T1000 (cell line): Measurements from ENCODE around the gene MGAT3.
"Not testable (repeated sequence)": the region's sequence is repeated elsewhere in the genome, so short reads cannot be mapped to it uniquely, and the experiment has no call there.

Experiments used
- DNase-seq: peaks from one replicate; lab custom pipeline; 2025; ENCODE audit warnings: mixed read lengths; lab: John Stamatoyannopoulos, UW

MGAT3 gene

DNA sequence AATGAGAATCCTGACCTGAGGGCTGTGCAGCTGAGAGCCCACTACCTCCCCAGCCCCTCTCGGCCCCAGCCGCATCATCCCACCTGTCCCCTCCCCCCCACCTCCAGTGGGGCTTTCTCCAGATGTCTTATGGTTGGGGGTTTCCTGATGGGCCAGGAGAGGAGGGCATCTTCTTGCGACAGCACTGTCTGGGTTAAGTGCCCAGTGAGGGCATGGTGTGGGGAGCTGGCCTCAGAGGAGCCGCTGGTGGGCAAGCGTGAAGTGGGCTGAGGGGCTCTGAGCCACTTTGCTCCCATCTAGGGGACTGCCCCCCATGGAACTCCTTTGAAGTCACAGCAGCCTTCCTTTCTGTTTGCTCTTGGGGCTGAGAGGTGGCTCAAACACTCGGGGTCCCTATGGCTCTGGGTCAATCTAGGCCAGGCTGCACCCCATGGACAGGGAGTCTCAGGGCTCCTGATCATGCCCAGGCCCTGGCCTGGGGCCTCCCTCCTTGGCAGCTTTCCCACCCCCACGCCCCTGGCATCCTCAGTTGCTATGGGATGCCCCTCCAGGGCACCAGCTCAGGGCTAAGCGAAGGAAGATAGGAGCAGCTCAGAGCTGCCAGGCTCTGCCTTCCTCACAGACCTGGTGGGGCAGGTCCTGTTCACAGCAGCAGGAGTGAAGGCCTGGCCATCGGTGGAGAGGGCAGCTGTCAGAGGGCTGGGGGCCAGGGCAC lies 34.3 kb downstream of the MGAT3 start:
- no peak for DNase-seq

DNA sequence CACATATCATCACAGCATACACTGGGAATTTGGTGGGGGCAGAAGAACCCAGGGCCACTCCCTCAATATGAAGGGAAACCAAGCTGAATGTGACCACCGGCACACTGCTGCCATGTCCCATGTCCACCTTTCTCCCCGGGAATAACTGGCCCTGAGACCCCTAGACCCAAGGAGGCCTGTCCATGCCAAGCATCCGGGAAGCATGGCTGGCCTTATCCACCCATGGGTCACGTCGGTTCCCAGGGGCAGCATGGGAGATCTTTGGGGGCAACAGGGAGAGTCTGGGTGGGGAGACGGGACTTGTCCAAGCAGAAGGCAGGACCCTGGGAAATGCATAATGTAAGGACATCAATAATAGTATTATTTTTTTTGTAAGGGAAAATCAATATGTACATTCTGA lies 34.9 kb downstream of the MGAT3 start:
- DNase-seq = no peak

DNA sequence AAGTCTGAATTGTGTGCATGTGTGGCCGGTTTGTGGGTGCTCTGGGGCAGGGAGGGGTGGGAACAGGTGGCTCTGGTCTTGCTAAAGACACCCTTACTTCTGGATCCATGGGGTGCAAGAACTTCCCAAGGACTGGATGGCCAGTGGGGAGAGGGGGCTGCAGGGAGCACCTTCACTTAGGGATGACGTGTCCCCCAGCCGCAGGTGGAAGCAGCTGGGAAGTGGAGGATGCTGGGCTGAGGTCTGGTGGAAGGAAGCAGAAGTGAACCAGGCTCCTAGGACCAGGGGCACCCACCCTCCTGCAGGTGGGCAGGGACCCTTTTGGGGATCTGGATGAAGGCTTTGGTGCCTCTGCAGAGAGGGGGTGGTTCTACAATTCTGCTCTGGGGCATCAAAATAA lies 35.4 kb downstream of the MGAT3 start:
- no peak for DNase-seq

DNA sequence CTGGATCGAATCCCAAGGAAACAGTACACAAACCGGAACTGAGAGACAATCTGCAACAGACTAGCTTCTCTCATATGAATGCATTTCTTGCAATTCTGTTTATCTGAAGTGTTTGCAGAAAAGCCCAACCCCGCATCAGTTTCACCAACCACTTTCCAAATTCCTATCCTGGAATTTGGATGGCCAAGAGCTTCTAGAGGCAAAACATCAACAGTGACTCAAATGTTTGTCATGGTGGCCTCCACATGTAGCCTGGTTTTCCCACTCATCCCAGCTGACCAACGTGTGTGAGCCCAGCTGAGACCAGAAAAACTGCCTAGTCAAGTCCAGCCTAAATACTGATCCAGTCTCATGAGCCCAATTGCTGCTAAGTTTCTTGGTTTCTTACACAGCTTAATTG lies 36.9 kb downstream of the MGAT3 start:
- DNase-seq = no peak

DNA sequence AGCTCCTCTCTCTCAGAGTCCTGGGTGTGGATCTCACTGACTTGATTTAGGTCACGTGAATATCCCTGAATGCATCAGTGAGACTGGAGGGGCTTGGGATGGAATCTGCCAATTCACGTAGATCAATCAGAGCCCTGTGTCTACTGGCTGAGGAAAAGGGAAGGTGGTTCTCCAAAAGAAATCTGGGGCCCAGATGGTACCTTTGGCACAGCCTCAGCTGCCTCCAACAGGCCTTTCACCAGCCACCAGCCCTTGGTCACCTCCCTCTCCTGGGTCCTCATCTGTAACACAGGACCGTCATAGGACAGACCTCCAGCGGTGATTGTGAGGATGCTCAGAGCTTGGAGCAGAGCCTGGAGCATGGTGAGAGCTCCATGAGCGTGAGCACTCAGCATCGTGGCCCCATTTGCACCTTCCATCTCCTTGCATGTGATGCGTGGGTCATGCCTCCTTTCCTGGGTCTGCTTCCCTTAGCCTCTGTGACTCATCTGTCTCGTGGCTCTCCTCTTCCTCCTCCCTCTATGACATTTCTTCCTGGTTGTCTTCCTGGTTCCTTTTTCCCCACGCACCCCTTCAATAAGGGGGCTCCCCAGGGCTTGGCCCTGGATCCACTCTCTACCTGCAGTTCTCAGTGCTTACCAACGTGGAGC lies 37.8 kb downstream of the MGAT3 start:
- no peak for DNase-seq

DNA sequence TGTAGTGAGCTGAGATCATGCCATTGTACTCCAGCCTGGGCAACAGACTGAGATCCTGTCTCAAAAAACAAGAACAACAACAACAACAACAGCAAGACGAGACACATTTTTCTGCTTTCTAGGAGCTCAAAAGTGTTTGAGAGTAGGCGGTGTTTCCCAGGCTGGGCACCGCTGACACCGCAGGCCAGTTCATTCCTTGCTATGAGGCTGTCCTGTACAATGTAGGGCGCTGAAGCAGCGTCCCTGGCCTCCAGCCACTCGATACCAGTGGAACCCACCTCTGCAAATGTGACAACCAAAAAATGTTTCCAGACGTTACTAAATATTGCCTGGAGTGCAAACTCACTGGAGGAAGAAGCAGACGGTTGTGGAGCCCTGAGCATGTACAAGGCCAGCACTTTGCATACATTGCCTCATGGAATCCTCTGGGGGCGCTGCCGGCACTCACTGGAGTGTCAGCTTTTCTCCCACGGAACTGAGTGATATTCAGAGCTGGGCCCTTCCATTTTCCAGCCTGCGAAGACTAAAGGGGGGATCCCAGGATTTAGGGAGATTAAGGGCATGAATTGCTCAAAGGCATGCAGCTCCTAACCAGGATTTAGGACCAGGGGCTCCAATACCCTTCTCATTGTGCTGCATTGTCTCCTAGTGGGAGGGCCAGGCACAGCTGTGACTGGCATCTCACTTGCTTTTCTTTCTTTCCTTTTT lies 39.5 kb downstream of the MGAT3 start:
- DNase-seq = no peak

DNA sequence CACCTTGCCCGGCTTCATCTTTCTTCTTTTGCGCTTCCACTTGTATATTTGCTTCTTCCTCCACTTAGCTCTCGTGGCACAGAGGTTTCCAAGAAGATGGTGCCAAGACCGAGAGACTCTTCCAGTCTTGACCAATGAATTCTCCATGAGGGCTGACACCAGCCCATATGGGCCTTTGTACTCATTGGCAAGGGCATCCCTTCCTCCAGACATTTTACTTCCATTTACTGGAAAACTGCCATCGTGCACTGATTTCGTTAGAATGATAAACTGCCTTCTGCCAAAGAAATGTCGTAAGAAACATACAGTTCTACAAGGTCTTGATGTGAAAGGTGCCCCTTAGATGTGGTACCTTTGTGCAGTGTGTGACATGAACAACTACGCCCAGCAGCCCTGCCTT lies 40.6 kb downstream of the MGAT3 start:
- no peak for DNase-seq

DNA sequence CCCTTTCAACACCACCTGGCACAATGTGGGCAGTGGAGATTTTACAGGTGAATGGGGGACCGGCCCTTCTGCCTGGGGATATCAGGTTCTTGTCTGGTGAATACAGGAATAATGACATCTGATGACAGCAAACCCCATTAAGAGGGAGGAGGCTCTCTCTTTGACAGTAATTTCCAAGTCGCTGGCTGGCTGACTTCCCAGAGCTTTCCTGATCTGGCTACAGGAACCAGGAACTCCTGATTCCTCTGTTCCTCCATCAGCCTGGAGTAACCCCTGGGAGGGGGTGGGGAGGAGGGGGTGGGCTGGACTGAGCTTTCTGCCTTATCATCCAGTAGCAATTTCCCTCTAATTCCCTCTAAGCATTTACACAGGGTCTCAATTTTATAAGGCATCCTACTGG lies 41.6 kb downstream of the MGAT3 start:
- no peak for DNase-seq

DNA sequence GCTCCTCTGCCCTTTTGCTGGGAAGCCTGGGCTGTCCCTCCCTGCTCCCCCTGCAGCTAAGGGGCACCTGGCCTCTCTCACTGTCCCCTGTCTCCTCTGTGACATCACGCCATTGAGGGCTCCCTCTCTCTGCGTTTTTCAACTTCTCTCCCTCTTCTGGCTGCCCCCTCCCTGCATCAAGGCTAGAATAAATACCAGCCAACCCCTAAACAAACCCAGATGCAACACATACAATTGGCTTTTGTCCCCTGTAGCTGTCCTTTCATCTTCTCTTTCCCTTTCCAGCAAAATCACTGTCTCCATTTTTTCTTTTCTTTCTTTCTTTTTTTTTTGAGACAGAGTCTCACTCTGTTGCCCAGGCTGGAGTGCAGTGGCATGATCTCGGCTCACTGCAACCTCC lies 42.0 kb downstream of the MGAT3 start:
- DNase-seq = no peak

DNA sequence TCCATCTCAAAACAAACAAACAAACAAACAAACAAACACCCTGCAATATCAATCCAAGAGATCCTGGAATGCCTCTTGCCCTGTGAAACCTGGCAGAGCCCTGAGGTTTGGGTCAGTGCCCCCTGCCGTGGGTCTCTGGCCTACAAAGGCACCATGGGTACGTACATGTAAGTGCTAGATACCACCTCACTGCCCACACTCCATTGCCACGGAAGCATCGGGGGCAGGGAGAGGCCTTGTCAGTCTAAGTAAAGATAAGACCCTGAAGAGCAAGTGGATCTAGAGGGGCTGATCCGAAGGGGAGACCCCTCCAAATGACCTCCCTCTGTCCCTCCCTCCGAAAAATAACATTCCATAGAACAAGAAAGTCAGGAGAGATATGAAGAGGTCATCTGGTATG lies 43.3 kb downstream of the MGAT3 start:
- DNase-seq = no peak

DNA sequence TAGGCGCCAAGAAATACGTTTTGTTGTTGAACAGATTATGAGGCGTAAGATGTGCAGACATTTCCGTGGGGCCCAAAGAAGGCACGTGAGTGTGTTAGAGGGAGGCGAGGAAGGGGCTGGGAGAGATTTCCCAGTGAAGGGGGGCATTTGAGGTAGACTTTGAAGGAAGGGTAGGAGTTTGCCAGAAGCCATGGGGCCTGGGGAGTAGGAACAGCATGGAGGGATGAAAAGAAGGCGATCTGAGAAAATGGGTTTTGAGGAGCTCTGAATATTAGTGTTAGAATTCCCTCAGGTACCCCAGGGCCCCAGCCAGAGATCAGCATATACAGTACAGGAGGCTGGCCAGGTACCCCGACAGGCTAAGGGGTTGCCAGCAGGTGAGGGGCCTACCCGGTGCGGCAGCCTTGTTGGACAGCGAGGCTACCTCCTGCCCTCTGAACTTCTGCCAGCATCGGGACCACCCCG lies 44.9 kb downstream of the MGAT3 start:
- no peak for DNase-seq

DNA sequence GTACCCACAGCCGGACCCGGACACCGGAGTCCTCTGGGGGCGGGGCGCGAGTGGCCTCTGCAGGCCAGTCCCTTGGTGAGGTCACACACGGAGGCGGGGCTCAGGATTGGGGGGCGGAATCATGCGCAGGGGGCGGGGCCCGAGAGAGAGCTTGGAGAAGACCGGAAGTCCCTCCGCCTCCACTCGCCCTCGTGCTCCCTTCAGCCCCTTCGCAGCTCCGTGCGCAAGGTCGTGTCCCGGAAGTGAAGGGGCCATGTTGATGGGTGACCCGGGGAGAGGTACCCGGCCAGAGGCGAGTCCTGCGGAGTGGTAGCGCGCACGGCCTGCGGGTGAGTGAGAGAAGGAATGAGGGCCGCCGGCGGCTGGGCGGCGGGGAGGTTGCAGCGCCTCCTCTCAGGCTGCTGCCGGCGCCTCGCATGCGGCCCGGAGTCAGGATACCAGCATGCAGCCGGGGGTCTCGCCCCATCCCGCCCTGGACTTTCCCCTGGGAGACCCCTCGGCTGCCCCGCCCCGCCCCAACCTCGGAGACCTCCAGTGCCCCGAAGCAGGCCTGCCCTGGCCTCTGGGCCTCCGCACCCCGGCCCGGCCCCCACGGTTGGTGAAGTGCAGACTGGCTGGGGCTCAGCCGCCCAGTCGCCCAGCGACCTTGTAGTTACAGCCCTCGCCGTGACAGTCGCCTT lies 45.4 kb downstream of the MGAT3 start, which contains the start of gene MIEF1:
Gene MIEF1, plus strand, starts transcription at position 182 of the 680 bp plus-strand sequence. CDS start 9,005 bp downstream, outside the sequence.
- DNase-seq = peak; percentile 88

DNA sequence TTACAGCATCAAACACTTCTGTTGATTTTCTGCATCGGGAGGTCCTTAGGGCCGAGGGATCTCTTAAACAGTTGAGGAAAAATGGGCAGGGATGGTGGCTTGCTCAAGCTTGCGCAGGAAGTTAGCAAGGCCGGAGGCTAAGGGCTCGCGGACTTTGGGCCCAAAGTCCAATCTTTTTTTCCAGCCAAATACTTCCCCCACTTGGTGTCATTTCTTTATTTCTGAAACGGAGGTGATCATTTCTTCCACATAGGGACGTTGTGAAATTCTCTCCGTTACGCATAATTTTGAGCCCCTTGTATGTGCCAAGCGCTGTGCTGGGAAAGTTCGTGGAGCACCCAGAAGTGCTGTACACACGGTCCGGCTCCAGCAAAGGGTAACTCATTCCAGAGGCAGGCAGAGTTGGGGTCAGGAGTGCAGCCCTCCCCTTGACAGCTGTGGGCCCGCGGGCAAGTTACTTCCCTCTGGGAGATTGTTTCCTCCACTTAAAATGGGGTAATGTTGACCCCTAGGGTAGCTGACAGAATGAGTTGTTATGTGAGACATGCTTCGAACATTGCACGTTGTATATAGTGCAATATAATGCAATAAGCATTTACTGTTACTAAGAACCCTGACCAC lies 46.1 kb downstream of the MGAT3 start:
- DNase-seq = no peak

DNA sequence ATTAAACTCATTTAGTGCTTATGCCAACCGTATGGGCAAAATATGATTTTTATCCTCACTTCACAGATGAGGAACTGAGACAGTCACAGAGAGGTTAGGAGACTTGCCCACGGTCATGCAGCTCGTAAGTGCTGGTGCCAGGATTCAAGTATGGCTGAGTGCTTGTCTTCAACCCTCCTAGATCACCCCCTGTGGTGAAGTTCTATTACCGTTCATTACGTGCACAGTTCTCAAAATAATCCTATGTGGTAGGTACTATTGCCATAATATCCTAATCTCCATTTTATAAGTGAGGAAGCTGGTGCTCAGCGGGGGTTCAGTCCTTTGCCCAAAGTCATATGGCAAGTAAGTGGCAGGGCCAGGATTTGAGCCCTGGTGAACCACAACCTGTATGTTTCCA lies 46.8 kb downstream of the MGAT3 start:
- DNase-seq = no peak

DNA sequence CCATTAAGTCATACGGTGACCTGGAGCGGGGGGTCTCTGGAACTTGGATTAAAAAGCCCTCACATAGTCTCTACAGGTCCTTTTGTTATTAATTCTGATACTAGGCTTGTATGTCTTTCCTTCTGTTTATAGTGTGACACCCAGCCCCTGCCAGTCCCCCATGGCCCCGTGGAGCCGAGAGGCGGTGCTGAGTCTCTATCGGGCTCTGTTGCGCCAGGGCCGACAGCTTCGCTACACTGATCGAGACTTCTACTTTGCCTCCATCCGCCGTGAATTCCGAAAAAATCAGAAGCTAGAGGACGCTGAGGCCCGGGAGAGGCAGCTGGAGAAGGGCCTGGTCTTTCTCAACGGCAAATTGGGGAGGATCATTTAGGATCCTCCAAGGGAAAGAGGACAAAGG lies 47.3 kb downstream of the MGAT3 start:
- DNase-seq = no peak

DNA sequence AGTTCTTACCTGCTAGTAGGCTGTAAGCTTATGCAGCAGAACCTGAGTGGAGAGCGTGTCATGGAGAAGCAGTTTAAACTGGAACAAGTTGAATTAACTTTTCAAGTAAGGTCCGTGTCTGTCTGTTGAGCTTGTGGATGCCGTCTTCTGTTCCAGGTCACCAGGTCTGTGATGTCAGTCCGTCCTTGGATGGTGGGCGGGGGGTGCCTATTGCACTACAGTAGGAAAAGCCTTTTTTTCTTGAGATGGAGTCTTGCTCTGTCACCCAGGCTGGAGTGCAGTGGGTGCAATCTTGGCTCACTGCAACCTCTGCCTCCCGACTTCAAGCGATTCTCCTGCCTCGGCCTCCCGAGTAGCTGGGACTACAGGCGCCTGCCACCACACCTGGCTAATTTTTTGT lies 50.2 kb downstream of the MGAT3 start:
- DNase-seq = not testable (repeated sequence)

DNA sequence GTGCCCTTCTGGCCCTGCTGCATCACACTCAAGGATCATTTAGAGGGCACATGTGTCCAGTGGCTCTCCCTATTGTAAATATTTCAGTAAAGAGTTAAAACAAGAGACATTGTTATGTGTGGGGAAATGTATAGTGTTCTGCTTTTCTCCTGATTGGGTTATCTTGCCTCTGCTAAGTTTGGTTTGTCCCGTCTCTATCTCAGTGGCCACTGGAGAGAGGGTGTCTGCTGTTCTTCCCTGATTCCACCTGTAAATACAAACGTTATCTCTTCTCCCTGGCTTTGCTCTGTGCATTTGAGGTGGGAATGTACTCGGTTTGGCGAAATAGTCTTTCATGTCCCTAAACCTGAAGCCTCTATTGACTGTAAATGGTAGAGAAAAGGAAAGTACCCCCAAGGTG lies 51.6 kb downstream of the MGAT3 start:
- DNase-seq = no peak

DNA sequence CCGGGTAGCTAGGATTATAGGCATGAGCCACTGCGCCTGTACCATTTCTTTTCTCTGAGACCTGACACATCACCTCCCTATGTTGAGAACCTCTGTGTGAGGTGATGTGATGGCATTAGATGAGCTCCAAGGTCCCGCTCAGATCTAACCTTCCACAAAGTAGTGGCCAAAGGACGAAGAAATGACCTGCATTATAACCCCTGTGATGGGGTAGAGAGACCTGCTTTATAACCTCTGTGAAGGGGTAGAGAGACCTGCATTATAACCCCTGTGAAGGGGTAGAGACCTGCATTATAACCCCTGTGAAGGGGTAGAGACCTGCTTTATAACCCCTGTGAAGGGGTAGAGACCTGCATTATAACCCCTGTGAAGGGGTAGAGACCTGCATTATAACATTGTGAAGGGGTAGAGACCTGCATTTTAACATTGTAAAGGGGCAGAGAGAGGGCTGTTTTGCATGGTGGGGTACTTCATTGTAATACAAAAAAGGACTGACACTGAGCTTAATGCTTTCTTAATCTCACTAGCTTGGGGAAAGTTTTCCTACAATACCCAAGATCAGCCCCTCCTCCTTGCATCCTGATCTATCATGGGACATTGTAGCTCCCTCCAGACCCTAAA lies 53.8 kb downstream of the MGAT3 start:
- no peak for DNase-seq

DNA sequence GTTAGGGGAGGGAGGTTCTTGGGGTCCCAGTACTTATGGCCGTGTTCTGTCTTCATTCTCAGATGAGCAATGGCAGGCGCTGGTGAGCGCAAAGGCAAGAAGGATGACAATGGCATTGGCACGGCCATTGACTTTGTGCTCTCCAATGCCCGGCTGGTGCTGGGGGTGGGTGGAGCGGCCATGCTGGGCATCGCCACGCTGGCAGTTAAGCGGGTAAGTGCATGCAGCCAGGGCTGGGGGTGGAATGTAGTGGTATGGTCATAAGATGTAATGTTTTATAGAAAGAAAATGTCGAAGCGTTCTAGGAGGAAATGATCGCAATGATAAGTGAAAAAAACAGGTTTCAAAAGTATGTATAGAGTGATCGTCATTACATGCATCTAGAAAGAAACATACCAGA lies 54.4 kb downstream of the MGAT3 start:
- DNase-seq = no peak

DNA sequence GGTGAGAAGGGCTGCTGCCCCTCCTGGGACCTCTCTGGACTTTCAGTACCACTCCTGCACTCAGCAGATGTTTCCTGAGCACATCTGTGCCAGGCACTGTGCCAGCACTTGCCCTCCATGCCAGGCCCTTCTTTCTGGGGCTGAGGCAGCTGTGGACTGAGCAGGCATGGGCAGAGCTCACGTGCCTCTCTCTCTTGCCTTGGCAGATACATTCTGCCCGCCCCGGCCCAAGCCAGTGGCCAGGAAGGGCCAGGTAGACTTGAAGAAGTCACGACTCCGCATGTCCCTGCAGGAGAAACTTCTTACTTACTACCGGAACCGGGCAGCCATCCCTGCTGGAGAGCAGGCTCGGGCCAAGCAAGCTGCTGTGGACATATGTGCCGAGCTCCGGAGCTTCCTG lies 55.2 kb downstream of the MGAT3 start:
- DNase-seq = no peak

DNA sequence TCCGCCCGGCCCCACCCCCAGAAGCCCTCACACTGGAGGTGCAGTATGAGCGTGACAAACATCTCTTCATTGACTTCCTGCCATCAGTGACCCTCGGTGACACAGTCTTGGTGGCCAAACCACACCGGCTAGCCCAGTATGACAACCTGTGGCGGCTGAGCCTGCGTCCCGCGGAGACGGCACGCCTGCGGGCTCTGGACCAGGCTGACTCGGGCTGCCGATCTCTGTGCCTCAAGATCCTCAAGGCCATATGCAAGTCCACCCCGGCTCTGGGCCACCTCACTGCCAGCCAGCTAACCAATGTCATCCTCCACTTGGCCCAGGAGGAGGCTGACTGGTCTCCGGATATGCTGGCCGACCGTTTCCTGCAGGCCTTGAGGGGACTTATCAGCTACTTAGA lies 57.0 kb downstream of the MGAT3 start:
- DNase-seq = no peak
